ENCODE measurements around the gene PGGHG. TPM values are rescaled to one million over a fixed set of nuclear protein-coding genes. Genes with fewer than 3 reads are reported as not detected.

Gene PGGHG
- total and polyA plus RNA-seq, 12 donors: 3.3 to 45.3 (median 7.4) TPM

GRCh38 chr11:325796-326591 lies 37.1 kb downstream of the PGGHG start:
- no peaks in the 10 kb centered on the region for H3K36me3 ChIP-seq
- H3K27me3 ChIP-seq: no peaks in the 10 kb centered on the region
- DNase-seq (peak in 1 of 2 donors; percentile 38), ATAC-seq (peak in 6 of 8 donors; percentile 4 to 61 (median 20))
- no peak for TF ChIP-seq CTCF (IDR thresholded peaks at IDR 0.05)
- H3K4me3 ChIP-seq: peak overlapping the region in 4 of 10 donors; percentile 12 to 39 (median 15)
- intact Hi-C loops (cut with DNase I): no loop called here
- WGBS, 2 donors: 69 to 71% methylated on average over 30 of the region's 30 CpGs
- peak overlapping the region; percentile 90 to 98 (median 96) for H3K27ac ChIP-seq
- no peaks in the 10 kb centered on the region for H3K9me3 ChIP-seq
- H3K4me1 ChIP-seq: peaks cover 15 to 55% (median 42%) of the 10 kb centered on the region in 9 donors

- intact Hi-C loops (cut with DNase I): no loop called here
- no peak for TF ChIP-seq CTCF (IDR thresholded peaks at IDR 0.05)
- Histone ChIP-seq H3K4me1 (peaks cover 15 to 58% (median 42%) of the 10 kb centered on the region in 9 donors), H3K4me3 (peak overlapping the region in 4 of 10 donors; percentile 12 to 39 (median 15)), H3K27ac (peak overlapping the region; percentile 90 to 98 (median 96)), H3K27me3 (no peaks in the 10 kb centered on the region), H3K36me3 (no peaks in the 10 kb centered on the region), H3K9me3 (no peaks in the 10 kb centered on the region)
- 57 to 62% methylated on average over 6 of the region's 6 CpGs for WGBS, 2 donors
- no peak for DNase-seq
- peak in 2 of 8 donors; percentile 4 to 23 for ATAC-seq
Observed at GRCh38 chr11:326592-326841, 37.6 kb downstream of the PGGHG start.

GRCh38 chr11:326842-327580 lies 38.1 kb downstream of the PGGHG start:
- TF ChIP-seq CTCF (IDR thresholded peaks at IDR 0.05): no peak
- H3K27me3 ChIP-seq: no peaks in the 10 kb centered on the region
- no peaks in the 10 kb centered on the region for H3K36me3 ChIP-seq
- peak; percentile 84 to 93 for DNase-seq
- peaks cover 15 to 61% (median 42%) of the 10 kb centered on the region in 9 donors for H3K4me1 ChIP-seq
- peak overlapping the region in 6 of 10 donors; percentile 16 to 39 (median 26) for H3K4me3 ChIP-seq
- 20 to 40% methylated on average over 19 of the region's 19 CpGs for WGBS, 2 donors
- intact Hi-C loops (cut with DNase I): no loop called here
- H3K27ac ChIP-seq: peak overlapping the region; percentile 90 to 98 (median 96)
- H3K9me3 ChIP-seq: no peaks in the 10 kb centered on the region
- peak; percentile 81 to 95 (median 92) for ATAC-seq

GRCh38 chr11:327581-327923 lies 38.6 kb downstream of the PGGHG start:
- ATAC-seq: no peak
- WGBS, 2 donors: 96 to 98% methylated on average over 3 of the region's 3 CpGs
- no peaks in the 10 kb centered on the region for H3K27me3 ChIP-seq
- H3K27ac ChIP-seq: peak overlapping the region; percentile 90 to 98 (median 96)
- peaks cover 15 to 60% (median 42%) of the 10 kb centered on the region in 9 donors for H3K4me1 ChIP-seq
- no peaks in the 10 kb centered on the region for H3K9me3 ChIP-seq
- TF ChIP-seq CTCF (IDR thresholded peaks at IDR 0.05): no peak
- DNase-seq: no peak
- H3K36me3 ChIP-seq: no peaks in the 10 kb centered on the region
- H3K4me3 ChIP-seq: peak overlapping the region in 5 of 10 donors; percentile 22 to 39 (median 26)
- intact Hi-C loops (cut with DNase I): no loop called here
